Dedifferentiated amniotic fluid mesenchymal stem cell (primary cell): Measurements from ENCODE around the gene TTLL9.

ENCODE experiments used
- DNase-seq: peaks from one replicate; pipeline ENCODE4 v3.0.0-alpha.2; 2016; ENCODE audit errors: extremely low spot score

The TTLL9 gene

DNA sequence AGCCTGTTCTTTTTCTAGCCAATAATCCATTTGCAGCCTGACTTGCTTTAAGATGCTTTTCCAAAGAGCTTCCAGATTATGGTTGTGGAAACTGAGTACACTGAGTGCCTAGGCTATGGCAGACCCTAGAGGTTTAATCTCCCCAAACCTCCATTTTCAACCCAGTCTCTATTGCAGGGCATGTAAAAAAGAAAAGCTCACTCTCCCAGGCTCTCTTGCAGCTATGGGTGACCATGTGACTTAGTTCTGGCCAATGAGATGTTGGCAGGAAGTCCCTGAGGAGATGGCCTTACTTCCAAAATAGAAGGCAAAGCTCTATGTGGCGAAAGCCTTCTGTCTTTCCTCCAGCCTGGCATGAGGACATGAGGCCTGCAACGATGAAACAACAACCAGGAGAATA is 77.6 kb downstream of the TTLL9 start:
- DNase-seq, result no peak

DNA sequence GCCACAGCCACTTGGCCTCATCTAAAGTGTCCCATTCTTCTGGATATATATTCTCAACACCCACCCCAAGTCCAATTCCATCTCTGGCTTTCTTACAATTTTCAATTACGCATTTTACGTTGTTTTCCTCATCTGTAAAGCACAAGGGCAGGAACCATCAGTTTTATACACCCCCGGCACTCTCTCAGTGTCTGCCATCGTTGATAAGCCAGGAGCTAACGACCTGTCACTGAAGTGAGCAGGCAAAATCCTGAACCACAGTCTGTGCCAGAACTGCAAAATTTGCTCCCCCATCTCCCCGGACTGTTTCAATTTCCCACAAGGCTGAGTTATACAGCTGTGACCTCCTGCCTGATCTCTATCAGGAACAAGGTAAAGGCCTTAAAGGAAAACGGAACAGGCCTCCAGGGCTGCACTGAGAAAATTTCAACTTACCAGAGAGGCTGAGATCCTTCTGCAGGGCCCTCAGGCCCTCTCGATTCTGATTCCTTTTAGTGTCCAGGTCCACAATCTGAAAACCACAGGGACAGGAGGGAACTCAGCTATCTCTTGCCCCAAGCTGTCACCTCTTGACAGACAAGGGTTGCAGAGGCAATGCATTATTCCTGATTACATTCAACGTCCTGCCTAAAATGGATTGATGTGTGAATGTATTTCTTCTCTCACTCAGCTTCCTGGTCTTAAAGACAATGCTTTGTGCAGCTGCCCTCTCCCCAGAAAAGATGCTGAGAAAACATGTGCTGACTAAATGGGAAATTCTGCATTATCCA is 79.6 kb downstream of the TTLL9 start:
- DNase-seq, result no peak

DNA sequence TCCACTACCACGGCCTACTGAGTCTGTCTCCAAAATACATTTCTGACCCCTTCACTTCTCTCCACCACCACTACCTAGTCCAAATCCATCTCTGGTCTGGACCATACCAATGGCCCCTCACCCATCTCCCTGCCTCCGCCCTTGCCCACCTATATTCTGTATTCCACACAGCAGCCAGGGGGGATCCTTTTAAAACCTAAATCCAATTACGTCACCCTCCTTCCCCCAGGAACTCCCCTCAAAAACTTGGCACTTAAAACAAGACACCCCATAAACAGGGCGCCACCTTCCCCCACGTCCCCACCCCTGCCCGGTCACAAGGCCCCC is 80.7 kb downstream of the TTLL9 start:
- no peak for DNase-seq

DNA sequence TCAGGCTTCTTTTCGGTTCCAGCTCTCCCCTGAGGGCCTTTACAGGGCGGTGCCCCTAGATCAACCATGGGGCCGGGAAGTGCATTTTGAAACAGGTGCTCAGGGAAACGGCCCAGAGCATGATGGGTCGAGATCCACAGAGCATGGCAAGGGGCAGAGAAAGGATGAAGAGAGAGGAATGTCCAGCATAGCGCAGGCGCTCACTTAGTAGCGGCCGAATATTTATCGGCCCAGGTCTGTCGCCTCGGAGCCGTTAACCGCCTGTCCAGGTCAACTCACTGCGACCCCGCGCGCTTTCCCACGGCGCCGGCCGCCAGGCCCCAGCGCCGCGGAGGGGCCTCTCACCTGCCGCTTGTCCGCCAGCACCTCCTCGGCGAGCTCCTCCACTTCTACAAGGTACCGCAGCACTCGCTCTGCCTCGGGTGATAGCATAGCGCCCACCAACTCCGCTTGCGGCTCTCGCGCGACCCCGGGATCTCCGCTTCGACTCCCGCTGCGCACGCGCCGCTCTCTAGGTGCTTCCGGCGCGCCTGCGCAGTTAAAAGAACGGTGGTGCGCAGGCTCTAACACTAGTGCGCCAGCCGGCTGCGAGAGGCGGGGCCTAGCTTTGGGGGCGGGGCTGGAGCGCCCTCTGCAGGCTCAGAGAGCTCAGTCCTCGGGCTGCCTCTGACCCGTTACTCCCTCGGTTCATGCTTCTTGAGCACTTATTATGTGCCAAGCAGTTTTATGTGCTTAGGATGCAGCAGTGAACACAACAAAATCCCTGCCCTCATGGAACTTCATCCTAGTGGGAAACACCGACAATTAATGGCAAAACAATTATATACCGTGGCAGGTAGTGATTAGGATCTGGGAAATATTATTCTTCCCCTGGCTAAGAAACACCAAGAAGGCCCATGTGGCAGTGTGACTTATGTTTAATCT is 81.4 kb downstream of the TTLL9 start, which contains the start of gene PDRG1:
TSS of gene PDRG1 (minus strand) at position 517 of the 924 bp plus-strand sequence. CDS start at position 432, 85 bp downstream.
- peak; percentile 95 for DNase-seq

DNA sequence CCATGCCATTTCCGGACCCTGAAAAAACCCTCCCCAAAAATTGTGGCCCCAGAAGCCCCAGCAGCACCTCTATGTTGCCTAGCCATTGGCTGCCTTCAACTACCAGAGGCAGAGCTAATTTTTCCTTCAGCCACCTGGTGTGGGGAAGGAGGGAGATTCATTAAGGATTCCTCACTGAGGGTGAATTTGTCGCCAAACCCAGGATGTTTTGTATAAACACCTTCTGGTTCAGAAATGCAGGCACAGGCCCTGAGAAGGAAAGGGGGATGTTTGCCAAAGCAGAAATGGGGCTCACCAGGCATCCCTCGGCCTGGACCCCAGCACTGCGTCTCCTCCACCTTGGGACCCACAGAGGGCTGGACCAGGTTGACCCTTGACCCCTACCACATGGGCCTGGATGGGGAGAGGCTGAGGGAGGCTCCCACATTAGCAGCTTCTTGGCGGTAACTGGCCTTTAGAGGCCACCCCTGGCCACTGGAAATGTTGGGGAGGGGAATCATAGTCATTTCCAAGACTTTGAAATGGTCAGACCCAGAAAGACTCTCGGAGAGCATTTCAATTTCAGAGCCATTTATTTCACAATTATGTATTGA is 83.2 kb downstream of the TTLL9 start:
- no peak for DNase-seq

DNA sequence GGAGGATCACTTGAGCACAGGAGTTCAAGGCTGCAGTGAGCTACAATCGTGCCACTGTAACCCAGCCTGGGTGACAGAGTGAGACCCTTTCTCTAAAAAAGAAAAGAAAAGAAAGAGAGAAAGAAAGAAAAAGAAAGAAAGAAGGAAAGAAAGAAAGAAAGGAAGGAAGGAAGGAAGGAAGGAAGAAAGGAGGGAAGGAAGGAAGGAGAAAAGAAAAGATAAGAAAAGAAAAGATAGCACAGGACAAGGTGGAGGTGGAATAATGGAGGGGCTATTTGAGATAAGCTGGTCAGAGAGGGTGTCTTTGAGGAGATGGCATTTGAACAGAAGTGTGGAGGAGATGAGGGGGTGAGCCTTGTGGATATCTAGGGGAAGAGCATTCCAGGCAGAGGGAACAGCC is 84.1 kb downstream of the TTLL9 start:
- DNase-seq, result no peak

DNA sequence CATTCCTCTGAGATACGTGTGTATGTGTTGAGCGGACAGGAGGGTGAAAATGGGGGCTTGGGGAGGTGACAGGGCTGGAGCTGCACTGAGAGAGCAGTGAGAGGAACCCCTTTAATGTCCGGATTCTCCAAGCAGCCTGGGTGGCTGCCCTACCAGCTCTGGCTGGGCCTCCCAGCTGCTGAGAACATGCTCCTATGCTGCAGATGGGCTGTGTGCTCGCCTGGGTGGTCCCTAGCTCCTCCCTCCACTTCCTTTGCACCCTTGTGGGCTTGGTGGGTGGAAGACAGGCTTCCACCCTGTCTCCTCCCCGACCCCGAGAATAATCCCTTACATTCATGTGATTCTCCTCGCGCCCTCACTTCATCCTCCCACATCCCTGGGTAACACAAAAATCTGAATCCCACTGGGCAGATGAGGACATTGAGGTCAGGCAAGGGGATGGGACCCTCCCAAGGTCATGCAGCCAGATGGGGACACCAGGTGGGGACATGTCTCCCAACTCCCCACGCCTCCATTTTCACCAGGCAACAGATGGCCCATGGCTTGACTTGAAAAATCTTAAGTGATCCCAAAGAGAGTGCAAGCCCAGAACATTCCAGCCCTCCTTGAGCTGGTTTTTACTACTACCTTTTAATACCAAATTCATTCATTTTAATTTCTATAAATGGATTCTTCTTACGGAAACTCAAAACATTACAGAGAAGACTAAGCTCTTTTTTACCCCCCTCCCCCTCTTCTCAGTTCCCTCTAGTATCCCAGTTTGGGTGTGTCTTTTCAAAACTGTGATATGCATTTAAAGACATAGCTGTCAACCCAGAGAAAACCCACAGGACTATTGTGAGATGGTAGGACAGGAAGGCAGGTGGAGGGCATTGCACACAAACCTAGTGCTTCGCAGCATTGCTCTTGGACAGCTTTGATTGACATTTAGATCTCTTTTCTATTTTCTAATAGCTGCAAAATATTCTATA is 86.4 kb downstream of the TTLL9 start:
- DNase-seq, result no peak

DNA sequence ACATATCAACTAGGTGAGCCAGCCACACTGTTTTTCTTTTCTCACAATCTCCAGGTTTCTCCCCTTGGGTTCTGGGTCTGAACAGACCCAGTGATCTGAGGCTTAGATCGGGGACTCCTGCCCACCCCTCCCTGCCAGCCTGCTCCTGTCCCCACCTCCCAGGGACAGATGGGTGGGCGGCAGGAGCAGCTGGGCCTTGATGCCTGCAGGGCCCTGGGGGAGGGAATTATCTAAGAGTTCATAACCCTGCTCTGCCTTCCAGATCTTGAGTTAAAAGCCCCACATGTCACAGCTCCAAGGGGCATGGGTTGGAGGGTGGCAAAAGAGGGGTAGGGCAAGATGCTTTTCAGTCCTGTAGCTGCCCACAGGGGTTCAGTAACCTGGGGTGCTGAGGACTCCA is 92.3 kb downstream of the TTLL9 start:
- no peak for DNase-seq

DNA sequence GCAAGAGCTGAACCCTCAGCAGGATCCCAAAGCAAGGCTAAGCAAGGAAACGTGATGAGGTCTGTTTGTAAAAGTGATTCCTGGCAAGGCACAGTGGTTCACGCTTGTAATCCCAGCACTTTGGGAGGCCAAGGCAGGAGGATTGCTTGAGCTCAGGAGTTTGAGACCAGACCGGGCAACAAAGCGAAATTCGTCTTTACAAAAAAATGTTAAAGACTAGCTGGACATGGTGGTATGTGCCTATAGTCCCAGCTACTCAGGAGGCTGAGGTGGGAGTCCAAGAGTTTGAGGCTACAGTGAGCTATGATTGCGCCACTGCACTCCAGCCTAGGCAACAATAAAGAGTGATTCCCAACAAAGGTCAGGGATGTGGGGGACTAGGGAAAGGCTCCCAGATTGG is 93.5 kb downstream of the TTLL9 start:
- DNase-seq, result no peak

DNA sequence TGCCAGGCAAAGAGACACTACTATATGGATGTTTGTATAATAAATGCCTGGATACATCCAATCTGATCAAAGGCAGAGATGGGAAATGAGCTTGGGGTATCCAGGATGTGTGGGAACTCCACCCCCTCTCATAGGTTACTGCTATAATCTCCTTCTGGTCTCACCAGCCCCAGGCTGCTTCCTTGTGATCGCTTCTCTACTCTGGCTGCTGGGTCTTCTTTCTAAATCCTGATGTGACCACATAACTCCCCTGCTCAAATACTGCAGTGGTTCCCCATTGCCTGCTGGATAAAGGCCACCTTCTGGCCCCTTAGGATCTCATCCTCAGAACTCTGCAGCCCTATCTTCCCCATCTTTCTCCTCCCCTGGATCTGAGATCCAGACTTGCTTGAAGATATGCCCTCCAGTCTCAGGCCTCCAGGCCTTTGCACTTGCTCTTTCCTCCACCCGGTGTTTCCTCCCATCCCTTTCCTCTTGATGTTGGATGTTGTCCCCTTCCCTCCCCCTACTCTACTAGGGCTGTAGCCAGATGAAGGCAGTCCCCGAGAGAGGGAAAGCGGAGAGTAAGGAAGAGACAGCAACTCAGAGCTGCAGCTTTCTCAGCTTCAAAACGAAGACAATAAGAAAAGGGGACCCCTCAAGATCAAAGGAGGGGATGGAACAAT is 96.7 kb downstream of the TTLL9 start:
- DNase-seq, result no peak

DNA sequence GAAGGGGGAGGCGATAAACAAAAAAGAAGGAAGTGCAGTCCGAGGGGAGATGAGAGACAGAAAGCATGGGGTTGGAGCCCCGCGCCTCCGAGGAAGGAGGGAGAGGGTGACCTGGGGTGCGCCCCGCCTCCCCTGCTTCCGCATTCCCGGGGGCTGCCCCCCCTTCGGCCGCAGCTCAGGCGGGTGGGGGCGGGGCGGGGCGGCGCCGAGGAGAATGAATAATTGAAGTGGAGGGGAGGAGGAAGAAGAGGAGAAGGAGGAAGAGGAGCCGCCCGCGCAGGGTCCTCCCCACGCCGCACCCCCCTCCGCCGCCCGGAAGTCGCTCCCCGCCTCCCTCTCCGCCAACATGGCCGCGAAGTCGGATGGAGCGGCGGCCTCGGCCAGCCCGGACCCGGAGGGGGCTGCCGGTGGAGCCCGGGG is 97.4 kb downstream of the TTLL9 start, which contains the start of gene XKR7:
TSS of gene XKR7 (plus strand) at position 322 of the 420 bp plus-strand sequence. CDS start at position 347, 25 bp downstream.
- no peak for DNase-seq

DNA sequence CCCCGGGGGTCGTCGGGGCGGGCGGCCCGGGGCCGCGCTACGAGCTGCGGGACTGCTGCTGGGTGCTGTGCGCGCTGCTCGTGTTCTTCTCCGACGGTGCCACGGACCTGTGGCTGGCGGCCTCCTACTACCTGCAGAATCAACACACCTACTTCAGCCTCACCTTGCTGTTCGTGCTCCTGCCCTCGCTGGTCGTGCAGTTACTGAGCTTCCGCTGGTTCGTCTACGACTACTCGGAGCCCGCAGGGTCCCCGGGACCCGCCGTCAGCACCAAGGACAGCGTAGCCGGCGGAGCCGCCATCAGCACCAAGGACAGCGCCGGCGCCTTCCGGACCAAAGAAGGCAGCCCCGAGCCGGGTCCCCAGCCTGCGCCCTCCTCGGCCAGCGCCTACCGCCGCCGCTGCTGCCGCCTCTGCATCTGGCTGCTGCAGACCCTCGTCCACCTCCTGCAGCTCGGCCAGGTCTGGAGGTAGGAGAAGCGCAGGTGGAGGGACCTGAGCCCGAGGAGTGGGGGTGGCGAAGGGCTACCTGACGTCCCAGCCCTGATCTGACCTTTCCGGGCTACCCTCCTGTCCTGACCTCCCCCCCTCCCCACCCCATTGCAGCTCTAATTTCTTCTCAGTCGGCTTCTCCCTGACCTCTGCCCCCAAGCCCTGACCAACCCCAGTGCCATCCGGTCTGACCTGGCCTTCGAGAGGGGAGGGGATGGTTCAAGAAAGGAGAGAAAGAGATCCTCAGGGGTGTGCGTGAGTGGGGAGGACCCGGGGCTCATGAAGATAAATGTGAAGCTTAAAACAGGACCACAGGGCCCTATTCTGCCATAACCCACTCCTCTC is 98.1 kb downstream of the TTLL9 start:
- peak; percentile 48 for DNase-seq

DNA sequence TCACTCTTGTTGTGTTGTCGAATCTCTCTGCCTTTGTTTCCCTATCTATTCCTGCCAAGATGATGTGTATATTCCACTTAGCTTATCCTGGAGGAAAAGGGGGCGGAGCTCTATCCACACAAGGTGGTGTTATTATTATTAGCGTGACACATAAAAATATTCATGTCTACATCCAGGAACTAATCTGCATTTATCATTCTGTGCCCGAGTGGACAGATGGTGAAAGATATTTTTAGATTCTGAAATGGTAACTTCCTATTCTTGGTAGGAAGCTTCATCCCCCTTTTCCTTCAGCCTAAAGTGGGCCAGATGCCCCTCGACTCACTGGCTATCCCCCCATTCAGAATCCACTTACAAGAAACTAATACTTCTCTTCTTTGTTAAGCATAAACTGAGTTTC is 99.6 kb downstream of the TTLL9 start:
- DNase-seq, result no peak

DNA sequence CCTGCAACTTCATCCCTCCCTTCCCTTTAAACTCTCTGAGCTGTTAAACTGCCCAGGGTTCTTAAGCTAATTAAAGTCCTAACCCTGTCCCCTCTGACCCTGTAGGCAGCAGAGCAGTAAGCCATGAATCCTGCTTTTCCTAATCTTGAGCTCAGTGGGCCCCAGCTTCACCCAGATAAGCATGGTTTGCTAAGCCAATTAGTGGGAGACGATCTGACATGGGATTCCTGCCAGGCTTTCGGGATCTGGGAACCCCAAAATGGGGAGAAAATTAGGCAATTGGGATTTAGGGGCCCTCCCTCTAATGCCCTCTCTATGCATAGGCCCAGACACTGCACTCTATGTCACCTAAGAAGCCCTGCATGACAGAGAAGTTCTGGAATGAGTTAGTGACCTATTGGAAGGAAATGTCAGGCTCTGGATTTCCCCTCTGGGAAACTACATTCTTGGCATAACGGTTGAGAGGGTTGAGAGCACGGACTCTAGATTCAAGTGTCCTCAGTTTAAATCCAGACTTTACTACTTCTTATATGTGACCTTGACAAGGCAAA is 102.1 kb downstream of the TTLL9 start:
- peak; percentile 28 for DNase-seq

DNA sequence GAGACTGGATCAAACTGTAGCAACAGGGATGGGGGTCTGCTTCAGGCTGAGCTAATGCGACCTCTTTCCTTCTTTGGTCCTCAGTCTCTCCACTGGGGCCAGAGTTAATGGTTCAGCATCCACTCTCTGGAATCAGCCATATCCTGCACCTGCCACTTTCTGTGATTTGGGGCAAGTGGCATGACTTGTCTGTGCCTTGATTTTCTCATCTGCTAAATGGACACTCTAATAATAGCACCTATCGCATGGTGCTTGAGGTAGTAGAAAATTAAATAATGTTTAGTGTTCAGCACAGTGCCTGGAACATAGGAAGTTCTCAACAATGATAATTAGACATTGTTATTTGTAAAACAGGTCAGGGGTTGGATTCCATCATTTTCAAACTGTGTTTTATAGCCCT is 103.9 kb downstream of the TTLL9 start:
- DNase-seq, result no peak

DNA sequence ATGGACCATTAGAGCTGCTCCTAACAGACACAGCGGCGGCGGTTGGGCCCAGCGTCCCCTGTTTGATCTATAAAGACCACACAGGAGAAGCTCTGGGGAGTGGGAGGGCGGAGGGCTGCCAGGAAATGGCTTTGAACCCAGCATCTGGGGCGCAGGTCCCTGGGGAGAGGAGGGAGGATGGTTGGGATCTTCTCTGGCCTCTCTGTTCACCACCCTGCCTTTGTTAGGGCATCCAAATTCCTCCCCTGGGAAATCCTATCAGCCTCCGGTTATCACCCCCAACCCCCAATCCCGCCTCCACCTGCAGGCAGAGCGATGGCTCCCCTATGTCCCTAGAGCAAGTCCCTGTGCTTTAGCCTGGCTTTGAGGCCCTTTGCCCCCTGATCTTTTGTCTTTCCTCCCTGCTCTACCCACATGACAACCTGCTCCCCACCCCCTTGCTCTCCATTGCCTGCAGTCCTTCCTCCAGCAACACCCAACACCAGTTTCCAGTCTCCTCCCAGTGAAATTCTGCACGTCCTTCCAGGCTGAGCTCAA is 104.6 kb downstream of the TTLL9 start:
- no peak for DNase-seq

DNA sequence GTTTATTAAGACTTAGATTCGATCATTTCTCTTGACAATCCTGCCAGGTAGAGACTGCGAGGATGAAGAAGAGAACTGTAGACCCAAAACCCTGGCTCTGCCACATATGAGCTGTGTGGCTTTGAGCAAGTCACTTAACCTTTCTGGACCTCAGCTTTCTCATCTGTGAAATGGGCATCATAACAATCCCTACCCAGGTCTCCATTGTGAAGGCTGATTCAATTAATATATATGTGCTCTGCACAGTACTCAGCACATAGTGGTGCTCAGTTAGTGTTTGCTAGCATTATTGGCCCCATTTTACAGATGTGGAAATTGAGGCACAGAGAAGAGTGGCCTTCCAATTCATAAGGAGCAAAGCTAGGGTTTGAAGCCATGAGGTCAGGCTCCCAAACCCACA is 105.4 kb downstream of the TTLL9 start:
- DNase-seq, result no peak

DNA sequence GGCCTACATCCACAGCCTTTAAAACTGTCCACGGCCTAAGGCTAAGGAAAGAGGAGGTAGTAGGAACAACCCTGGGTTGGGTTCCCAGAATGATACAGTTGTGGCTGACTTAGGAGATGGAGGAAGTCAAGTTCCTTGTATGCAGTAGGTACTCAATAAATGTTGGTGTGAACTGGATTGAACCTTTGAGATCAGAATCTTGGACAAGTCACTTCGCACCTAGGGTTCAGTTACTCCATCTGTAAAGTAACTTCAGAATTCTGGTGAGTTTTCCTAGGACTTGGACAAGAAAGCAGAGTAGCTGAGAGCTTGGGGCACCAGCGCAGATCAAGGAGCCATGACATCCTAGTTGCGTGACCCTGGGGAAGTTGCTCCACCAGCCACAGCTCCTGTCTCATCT is 106.6 kb downstream of the TTLL9 start:
- DNase-seq, result no peak

DNA sequence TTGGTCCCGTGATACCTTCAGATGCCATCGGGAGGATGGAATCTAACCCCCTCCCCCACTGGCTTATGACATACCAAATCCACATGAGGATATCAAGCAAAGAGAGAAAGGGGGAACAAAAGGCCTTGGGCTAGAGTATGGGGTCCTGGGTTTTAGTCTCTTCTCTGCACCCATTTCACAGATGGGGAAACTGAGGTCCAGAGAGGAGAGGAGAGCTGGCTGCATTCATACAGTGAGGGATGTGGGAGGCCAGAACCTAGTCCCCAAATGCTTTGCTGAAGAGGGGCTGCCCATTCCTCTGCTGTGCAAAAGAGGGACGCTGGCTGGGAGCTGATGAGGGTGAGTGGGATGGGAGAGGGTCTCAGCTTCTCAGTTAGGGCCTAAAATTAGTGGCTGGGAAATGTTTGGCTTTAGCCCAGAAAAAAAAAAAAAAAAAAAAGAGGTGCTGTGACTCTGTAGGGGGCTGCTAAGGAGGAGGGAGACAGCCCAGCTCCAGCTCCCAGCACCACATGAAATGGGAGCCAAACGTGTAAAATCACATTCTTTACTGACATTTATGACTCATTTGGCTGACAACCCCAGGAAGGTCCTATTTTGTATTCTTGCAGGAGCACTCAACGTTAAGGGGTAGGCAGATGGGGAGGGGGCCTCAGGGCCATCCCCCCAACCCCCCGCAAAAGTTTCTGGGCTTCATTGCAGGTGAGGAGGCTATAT is 109.4 kb downstream of the TTLL9 start:
- no peak for DNase-seq
